Activated CD4-positive, alpha-beta T cell treated with anti-CD3 and anti-CD28 coated beads, Interleukin-2, amount 10 ng/mL, durations not matched to agents 7 days and 5 days (primary cell): ENCODE measurements around the gene SHC1. TPM values are rescaled to one million over a fixed set of nuclear protein-coding genes. Genes with fewer than 3 reads are reported as not detected.

Experiments used
- microRNA-seq: library from miRNA; unstranded; fragments of <30 nt; microRNA quantifications from one replicate; pipeline ENCODE4 v1.2.0, GENCODE V29; 2021; ENCODE audit warnings: borderline microRNAs expressed, borderline replicate concordance
- total RNA-seq, 2 experiments: library from RNA; stranded (reverse); gene quantifications; one replicate each; pipeline ENCODE4 v1.2.3, GENCODE V29; 2021

Gene SHC1
- total RNA-seq, 2 experiments from 2014 or later: 75.1 to 104 TPM

Small RNA genes lying within 50 kb of the gene (microRNA-seq; reads per million reads assigned to microRNA genes)
- gene MIR4258: not detected

Other genes with a start within 250 kb of the SHC1 start
- under 1 TPM in 1 of 2 experiments, not detected in 1; 0.17 TPM for gene KCNN3, start 100.5 kb downstream of the SHC1 start, total RNA-seq
- gene PMVK, start 34.0 kb downstream of the SHC1 start, total RNA-seq: 10 to 100 TPM; 25.7 to 40.2 TPM
- gene PBXIP1, start 14.6 kb downstream of the SHC1 start, total RNA-seq: 10 to 100 TPM; 74.6 to 92.0 TPM
- 10 to 100 TPM; 50.0 to 50.2 TPM for gene PYGO2, start 9.0 kb downstream of the SHC1 start, total RNA-seq
- 100 to 1,000 TPM; 147 to 157 TPM for gene CKS1B, start 3.9 kb upstream of the SHC1 start, total RNA-seq
- 10 to 100 TPM; 41.2 to 41.3 TPM for gene FLAD1, start 12.6 kb upstream of the SHC1 start, total RNA-seq
- 1 to 10 TPM in 1 of 2 experiments, under 1 TPM in 1; 0.85 to 1.0 TPM for gene LENEP, start 22.8 kb upstream of the SHC1 start, total RNA-seq
- 100 to 1,000 TPM; 112 to 127 TPM for gene ZBTB7B, start 32.1 kb upstream of the SHC1 start, total RNA-seq
- gene DCST2, start 63.0 kb upstream of the SHC1 start, total RNA-seq: under 1 TPM; 0.50 to 0.73 TPM
- not detected for gene DCST1, start 63.1 kb upstream of the SHC1 start, total RNA-seq
- gene ADAM15, start 80.6 kb upstream of the SHC1 start, total RNA-seq: 10 to 100 TPM; 40.2 to 45.0 TPM
- 1 to 10 TPM; 8.2 to 8.3 TPM for gene EFNA4, start 93.0 kb upstream of the SHC1 start, total RNA-seq
- gene EFNA3, start 108.1 kb upstream of the SHC1 start, total RNA-seq: 1 to 10 TPM; 2.3 to 2.7 TPM
- gene EFNA1, start 157.1 kb upstream of the SHC1 start, total RNA-seq: under 1 TPM in 1 of 2 experiments, not detected in 1; 0.15 TPM
- 10 to 100 TPM; 37.2 to 42.3 TPM for gene SLC50A1, start 165.1 kb upstream of the SHC1 start, total RNA-seq
- gene DPM3, start 169.8 kb upstream of the SHC1 start, total RNA-seq: 10 to 100 TPM; 50.1 to 58.9 TPM
- 100 to 1,000 TPM; 183 to 308 TPM for gene KRTCAP2, start 202.6 kb upstream of the SHC1 start, total RNA-seq
- gene TRIM46, start 203.1 kb upstream of the SHC1 start, total RNA-seq: 10 to 100 TPM; 14.2 to 15.5 TPM
- 10 to 100 TPM; 21.2 to 23.6 TPM for gene THBS3, start 237.2 kb upstream of the SHC1 start, total RNA-seq
- gene MTX1, start 237.9 kb upstream of the SHC1 start, total RNA-seq: 10 to 100 TPM; 32.8 to 37.3 TPM